WERI-Rb-1 (cell line): ENCODE results near the gene INTS15.

ENCODE experiments used
- DNase-seq: peaks from one replicate; pipeline ENCODE4 v3.0.0-alpha.2; 2020
- H3K27ac ChIP-seq: fragments of 250-450 bp; sonication (Bioruptor Pico); 2 replicates; pipeline ENCODE4 v1.5.1; 2020; ENCODE audit warnings: mild to moderate bottlenecking, moderate library complexity
- H3K27me3 ChIP-seq: fragments of 250-450 bp; sonication (Bioruptor Pico); 2 replicates; pipeline ENCODE4 v1.5.1; 2021; ENCODE audit warnings: mild to moderate bottlenecking, low read depth, moderate library complexity; ENCODE audit not compliant: insufficient read depth, severe bottlenecking
- H3K36me3 ChIP-seq: fragments of 250-450 bp; sonication (Bioruptor Pico); 2 replicates; pipeline ENCODE4 v1.5.1; 2020; ENCODE audit warnings: mild to moderate bottlenecking, moderate library complexity
- H3K4me3 ChIP-seq: 2 replicates; pipeline ENCODE4 v1.5.1; 2011; ENCODE audit warnings: low read depth, mild to moderate bottlenecking, control low read depth, low read length
- H3K9me3 ChIP-seq: fragments of 250-450 bp; sonication (Bioruptor Pico); 2 replicates; pipeline ENCODE4 v1.5.1; 2021; ENCODE audit warnings: mild to moderate bottlenecking, moderate library complexity; ENCODE audit not compliant: severe bottlenecking
- CTCF ChIP-seq: IDR thresholded peaks from 2 replicates; pipeline ENCODE4 v1.5.1; 2011; ENCODE audit warnings: low read depth, mild to moderate bottlenecking, control low read depth, inconsistent platforms, low read length

INTS15 gene

DNA sequence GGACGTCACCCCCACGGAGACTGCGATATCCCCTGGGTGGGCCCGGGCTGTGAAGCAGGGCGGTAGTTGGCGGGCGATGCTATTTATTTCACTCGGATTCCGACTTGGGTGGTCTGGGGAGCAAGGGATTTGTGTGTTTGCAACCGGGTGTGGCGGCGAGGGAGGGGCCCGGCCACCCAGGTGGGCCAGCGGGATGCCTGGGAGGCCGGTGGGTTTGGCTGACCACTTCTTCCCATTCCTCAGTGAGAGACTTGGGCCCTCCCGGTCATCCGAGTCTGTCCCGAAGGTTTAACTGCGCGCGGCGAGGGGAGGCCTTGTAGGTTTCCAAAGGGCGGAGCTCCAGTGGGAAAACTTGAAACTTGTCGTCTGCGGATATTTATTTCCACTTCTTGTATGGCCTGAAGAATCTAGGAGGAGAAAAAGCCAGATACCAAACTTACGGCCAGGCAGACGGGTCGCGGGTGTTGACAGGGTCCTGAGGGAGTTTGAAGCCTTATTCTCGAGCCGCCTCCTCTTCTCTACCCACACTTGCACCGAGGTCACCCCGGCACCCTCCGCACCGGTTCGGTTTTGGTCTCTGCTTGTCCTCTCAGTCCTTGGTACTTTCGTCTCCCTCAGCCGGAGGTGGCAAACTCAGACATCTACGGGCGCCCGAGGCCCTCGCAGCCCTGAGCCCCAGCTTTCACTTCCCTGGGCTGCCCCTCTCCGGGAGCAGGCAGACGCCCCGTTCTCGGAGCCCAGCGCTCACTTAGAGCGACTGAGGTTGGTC, 65.2 kb downstream of the INTS15 start:
- TF ChIP-seq CTCF, result no peak
- Histone ChIP-seq H3K36me3 (peaks cover 43% of the 10 kb centered on the region), H3K27me3 (no peaks in the 10 kb centered on the region), H3K4me3 (no peak overlapping the region), H3K9me3 (peaks cover 10% of the 10 kb centered on the region), H3K27ac (no peak overlapping the region)
- peak; percentile 5 for DNase-seq

DNA sequence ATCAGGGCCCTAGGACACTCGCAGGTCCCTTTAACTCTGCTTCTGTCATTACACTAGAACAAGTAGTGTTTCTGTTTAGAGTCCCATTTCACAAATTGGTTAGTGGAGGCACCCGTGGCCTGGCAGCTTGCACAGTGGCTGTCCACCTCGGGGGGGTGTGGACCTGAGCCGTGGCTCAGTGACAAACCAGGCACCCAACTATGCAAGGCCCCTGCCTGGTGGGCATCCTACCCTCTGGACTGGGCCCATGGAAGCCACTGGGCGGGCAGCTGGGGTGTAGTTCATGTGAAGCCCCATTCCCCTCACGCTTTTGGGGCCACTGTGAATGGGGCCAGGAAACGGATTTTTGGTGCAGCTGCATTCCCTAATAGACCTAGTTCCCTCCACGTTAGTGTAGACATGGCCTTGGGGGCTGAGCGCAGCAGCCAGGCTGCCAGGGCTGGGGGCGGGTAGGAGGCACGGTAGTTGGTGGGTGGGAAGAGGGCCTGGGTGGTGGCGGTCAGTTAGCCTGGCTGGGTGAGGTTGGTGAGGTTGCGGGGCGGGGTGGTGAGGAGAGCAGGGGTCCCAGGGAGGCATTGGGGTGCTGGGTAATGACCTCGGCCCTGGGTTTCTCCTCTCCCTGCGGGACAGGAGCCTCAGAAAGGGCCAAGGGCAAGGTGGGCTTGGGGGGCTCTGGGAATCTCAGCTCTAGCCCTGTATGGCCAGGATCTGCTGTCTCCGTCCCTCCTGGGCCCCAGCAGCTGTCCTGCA, 66.0 kb downstream of the INTS15 start:
- Histone ChIP-seq H3K27me3 (no peaks in the 10 kb centered on the region), H3K4me3 (no peak overlapping the region), H3K9me3 (peaks cover 10% of the 10 kb centered on the region), H3K36me3 (peaks cover 35% of the 10 kb centered on the region), H3K27ac (no peak overlapping the region)
- TF ChIP-seq CTCF, result no peak
- peak; percentile 6 for DNase-seq

GRCh38 chr7:6656413-6656812, 66.6 kb downstream of the INTS15 start:
- no peak for TF ChIP-seq CTCF
- Histone ChIP-seq H3K27ac (no peak overlapping the region), H3K27me3 (no peaks in the 10 kb centered on the region), H3K4me3 (no peak overlapping the region), H3K9me3 (peaks cover 10% of the 10 kb centered on the region), H3K36me3 (peaks cover 29% of the 10 kb centered on the region)
- no peak for DNase-seq
